Heart left ventricle (tissue), 16 donors: ENCODE results near the gene NIT2. TPM values are rescaled to one million over a fixed set of nuclear protein-coding genes. Genes with fewer than 3 reads are reported as not detected.
"Not testable (repeated sequence)": the region's sequence is repeated elsewhere in the genome, so short reads cannot be mapped to it uniquely, and the experiment has no call there.

Experiments
- ATAC-seq, 4 donors: fragments of 200-7000 bp; cut with Tn5 transposase; one replicate each; pipeline ENCODE4 v1.9.1; 2020 to 2022; ENCODE audit warnings: moderate library complexity in 4 of 4, mild to moderate bottlenecking in 3 of 4, moderate number of reproducible peaks in 1 of 4
- DNase-seq, 5 donors: peaks; one replicate each; pipeline ENCODE4 v3.0.0-alpha.2; 2020
- H3K27ac ChIP-seq, 12 donors: fragments of 200-600 bp; sonication (generic) in 4 of 12; one replicate each; pipeline versions ENCODE4 v1.5.0 to v1.8.0; 2016 to 2022; ENCODE audit warnings: mild to moderate bottlenecking in 2 of 12
- H3K27me3 ChIP-seq, 9 donors: fragments of 200-600 bp; sonication (generic) in 2 of 9; one replicate each; pipeline versions ENCODE4 v1.5.1 to v1.8.0; 2016 to 2022; ENCODE audit warnings: mild to moderate bottlenecking in 3 of 9
- H3K36me3 ChIP-seq, 9 donors: fragments of 200-600 bp; sonication (generic) in 2 of 9; one replicate each; pipeline versions ENCODE4 v1.5.0 to v1.8.0; 2018 to 2022; ENCODE audit warnings: mild to moderate bottlenecking in 2 of 9
- H3K4me1 ChIP-seq, 12 donors: fragments of 200-600 bp; sonication (generic) in 4 of 12; one replicate each; pipeline versions ENCODE4 v1.5.0 to v1.8.0; 2016 to 2022; ENCODE audit warnings: mild to moderate bottlenecking in 3 of 12
- H3K4me3 ChIP-seq, 12 donors: fragments of 200-600 bp; sonication (generic) in 4 of 12; one replicate each; pipeline versions ENCODE4 v1.5.0 to v1.8.0; 2017 to 2022; ENCODE audit warnings: mild to moderate bottlenecking in 9 of 12, moderate library complexity in 4 of 12
- H3K9me3 ChIP-seq, 12 donors: fragments of 200-600 bp; sonication (generic) in 4 of 12; one replicate each; pipeline versions ENCODE4 v1.5.0 to v1.8.0; 2016 to 2022; ENCODE audit warnings: mild to moderate bottlenecking in 1 of 12
- CTCF ChIP-seq, 12 donors: fragments of 200-600 bp; sonication (generic) in 4 of 12; IDR thresholded peaks; one replicate each; pipeline versions ENCODE4 v1.5.0 to v1.8.0; 2018 to 2022; ENCODE audit warnings: antibody characterized with exemption in 12 of 12, mild to moderate bottlenecking in 5 of 12
- POLR2A ChIP-seq, 2 donors: fragments of 450-650 bp; IDR thresholded peaks; one replicate each; pipeline ENCODE4 v1.6.1; 2017; ENCODE audit warnings: antibody characterized with exemption in 2 of 2, mild to moderate bottlenecking in 2 of 2, moderate library complexity in 2 of 2
- WGBS, 4 donors: extraction: QIAGEN DNeasy Blood & Tissue Kit in 2 of 4; methylation state at CpG; one replicate each; pipeline versions ENCODE4 v1.1.5 to v1.1.7; 2013 to 2018; 5-methylcytosine and 5-hydroxymethylcytosine counted together
- intact Hi-C, 10 donors: fragments of 100-400 bp; cut with DNase I; formaldehyde crosslinking; loops; one replicate each; pipeline versions ENCODE4 v1.11.1 to v1.14.2; 2022
- polyA plus RNA-seq, 2 donors: library from polyadenylated mRNA; stranded (reverse); fragments of 200-250 nt; gene quantifications; one replicate each; pipeline ENCODE4 v1.2.3, GENCODE V29; 2013
- total RNA-seq, 9 donors: library from RNA; depleted of rRNA in 2 of 9; stranded (reverse); fragments of >200 nt in 2 of 9; fragmentation: NEBNext Ultra II Directional in 3 of 9; extraction: Animal tissue kit (Norgen Biotek cat#: 25700) in 3 of 9; gene quantifications; one replicate each; pipeline versions ENCODE4 v1.1.0 to v1.2.4, GENCODE V29; 2016 to 2023
- donor health status: ischemic (EF 13 %, LVEDD 7.1; RV severe dilation, severe dysfunction).
- donor health status: healthy with polysubstance abuse.
- donor health status: DM: no; HTN: yes; CAD: no.
- donor health status: DM: no; HTN: no; CAD: no.
- donor health status: ischemic (EF 25% LVEDD 6.9; RV normal size, moderate dysfunction).
- donor health status: ischemic (EF 25% LVEDD 5.7; RV mildly dilated, moderate dysfunction).
- donor health status: healthy.
- donor health status: DM: yes; HTN: yes; CAD: no.
- donor health status: ischemic (EF 35%, LVEDD 5.7; RV mildly dilated, moderate dysfunction).
- donor health status: nonischemic (EF 11% LVEDD 7.7; RV severe dilation, severe dysfunction).
- donor health status: DM: yes; HTN: yes; CAD: no.
- donor health status: PGD.
- donor health status: ischemic (EF 29% LVEDD 5.4; RV normal size, mild dysfunction).
- donor health status: nonischemic (EF 23%, LVEDD 6.1; RV moderate dilation, normal function).

The NIT2 gene
- total and polyA plus RNA-seq, 11 donors: 11.6 to 50.9 (median 31.1) TPM

- Histone ChIP-seq H3K27me3 (no peaks in the 10 kb centered on the region), H3K27ac (no peak overlapping the region), H3K36me3 (peaks cover 0 to 63% (median 46%) of the 10 kb centered on the region in 9 donors), H3K4me1 (peaks cover 0 to 14% (median 9%) of the 10 kb centered on the region in 12 donors), H3K9me3 (peaks cover 0 to 8% (median 0%) of the 10 kb centered on the region in 12 donors), H3K4me3 (no peak overlapping the region)
- no peak for ATAC-seq
- DNase-seq: no peak
- WGBS, 4 donors: 94 to 97% (median 97%) methylated on average over 5 of the region's 5 CpGs
- TF ChIP-seq POLR2A (IDR thresholded peaks at IDR 0.05): no peak
- TF ChIP-seq CTCF (IDR thresholded peaks at IDR 0.05): no peak
- intact Hi-C loops: loop anchor here in 3 of 10 donors (5.0 to 10.0 kb wide), 3 partner anchors 45 to 65 kb away; partner anchors contain the start of genes LNP1 (in 2 of the 3) and TOMM70 (in 2 of the 3)
Observed at GRCh38 chr3:100339786-100340185, 5.2 kb downstream of the NIT2 start.

GRCh38 chr3:100340527-100340926 lies 6.0 kb downstream of the NIT2 start:
- 92 to 98% (median 95%) methylated on average over 1 of the region's 1 CpG for WGBS, 4 donors
- Histone ChIP-seq H3K27ac (no peak overlapping the region), H3K4me1 (peaks cover 0 to 13% (median 2%) of the 10 kb centered on the region in 12 donors), H3K36me3 (peaks cover 0 to 70% (median 53%) of the 10 kb centered on the region in 9 donors), H3K9me3 (peaks cover 0 to 8% (median 0%) of the 10 kb centered on the region in 12 donors), H3K4me3 (no peak overlapping the region), H3K27me3 (no peaks in the 10 kb centered on the region)
- DNase-seq (no peak), ATAC-seq (no peak)
- TF ChIP-seq CTCF (IDR thresholded peaks at IDR 0.05): no peak
- no peak for TF ChIP-seq POLR2A (IDR thresholded peaks at IDR 0.05)
- intact Hi-C loops: no loop called here

GRCh38 chr3:100348727-100349126 lies 14.2 kb downstream of the NIT2 start:
- no peak overlapping the region for H3K4me3 ChIP-seq
- H3K27me3 ChIP-seq: no peaks in the 10 kb centered on the region
- H3K4me1 ChIP-seq: peaks cover 0 to 14% (median 0%) of the 10 kb centered on the region in 12 donors
- no peaks in the 10 kb centered on the region for H3K9me3 ChIP-seq
- peaks cover 0 to 86% (median 77%) of the 10 kb centered on the region in 9 donors for H3K36me3 ChIP-seq
- ATAC-seq: no peak
- H3K27ac ChIP-seq: no peak overlapping the region
- TF ChIP-seq POLR2A (IDR thresholded peaks at IDR 0.05): no peak
- no peak for TF ChIP-seq CTCF (IDR thresholded peaks at IDR 0.05)
- intact Hi-C loops: no loop called here
- WGBS, 4 donors: 83 to 92% (median 88%) methylated on average over 5 of the region's 5 CpGs
- no peak for DNase-seq

GRCh38 chr3:100351770-100352169 lies 17.2 kb downstream of the NIT2 start:
- 94 to 100% (median 98%) methylated on average over 1 to 2 of the region's 2 CpGs for WGBS, 4 donors
- DNase-seq, H3K4me3 ChIP-seq, intact Hi-C loops, ATAC-seq, H3K27ac ChIP-seq, H3K27me3 ChIP-seq, H3K9me3 ChIP-seq, H3K4me1 ChIP-seq: not testable (repeated sequence)
- H3K36me3 ChIP-seq: peaks cover 0 to 85% (median 80%) of the 10 kb centered on the region in 9 donors
